Body of pancreas (tissue), 4 donors: ENCODE measurements around the gene ADGRB2. TPM values are rescaled to one million over a fixed set of nuclear protein-coding genes. Genes with fewer than 3 reads are reported as not detected.

Experiments
- ATAC-seq: fragments of 150-250 bp; one replicate; pipeline ENCODE4 v1.9.1; 2016
- DNase-seq, 4 donors: peaks; one replicate each; pipeline ENCODE4 v3.0.0-alpha.2; 2019
- H3K27ac ChIP-seq, 4 donors: fragments of 200-600 bp; sonication (generic); 1 replicate in 3 of 4; 2 replicates in 1 of 4; pipeline versions ENCODE4 v1.5.1 to v1.6.1; 2016 to 2019; ENCODE audit warnings: mild to moderate bottlenecking in 1 of 4, mixed read lengths in 1 of 4, moderate library complexity in 1 of 4
- H3K27me3 ChIP-seq, 2 donors: fragments of 200-600 bp; sonication (generic); one replicate each; pipeline ENCODE4 v1.6.0; 2016; ENCODE audit warnings: mild to moderate bottlenecking in 1 of 2
- H3K36me3 ChIP-seq, 2 donors: fragments of 200-600 bp; sonication (generic); replicated peaks in 1 of 2; 2 replicates each; pipeline ENCODE4 v1.5.1; 2016; ENCODE audit warnings: low read depth in 2 of 2; ENCODE audit not compliant: insufficient read depth in 1 of 2
- H3K4me1 ChIP-seq: fragments of 200-600 bp; sonication (generic); one replicate; pipeline ENCODE4 v1.6.0; 2016
- H3K4me3 ChIP-seq, 2 donors: fragments of 200-600 bp; sonication (generic); 1 replicate in 1 of 2; 2 replicates in 1 of 2; pipeline ENCODE4 v1.5.1; 2016 to 2019
- H3K9me3 ChIP-seq, 3 donors: fragments of 200-600 bp; sonication (generic); 1 replicate in 2 of 3; 2 replicates in 1 of 3; pipeline ENCODE4 v1.5.1; 2016
- CTCF ChIP-seq, 7 experiments: fragments of 450-650 bp in 4 of 7; fragments of 200-600 bp in 3 of 7; sonication (generic) in 3 of 7; IDR thresholded peaks; one replicate each; pipeline ENCODE4 v1.5.1; 2016 to 2019; ENCODE audit warnings: antibody characterized with exemption in 7 of 7
- POLR2A ChIP-seq, 3 donors: fragments of 450-650 bp; IDR thresholded peaks; one replicate each; pipeline ENCODE4 v1.6.1; 2016; ENCODE audit warnings: antibody characterized with exemption in 3 of 3, mild to moderate bottlenecking in 2 of 3
- WGBS, 2 donors: methylation state at CpG; one replicate each; pipeline ENCODE4 v1.1.5; 2017; 5-methylcytosine and 5-hydroxymethylcytosine counted together
- intact Hi-C: fragments of 100-400 bp; cut with DNase I; formaldehyde crosslinking; loops from one replicate; pipeline ENCODE4 v1.15.1; 2023
- total RNA-seq, 2 donors: library from RNA; depleted of rRNA; stranded (reverse); fragments of >200 nt; gene quantifications; one replicate each; pipeline ENCODE4 v1.1.0, GENCODE V29; 2016

Gene ADGRB2
- total RNA-seq, 2 donors from 2014 or later, result 0.26 to 3.0 TPM

- no peak for ATAC-seq
- 76 to 86% methylated on average over 5 to 7 of the region's 7 CpGs for WGBS, 2 donors
- intact Hi-C loops, result no loop called here
- no peak for DNase-seq
- no peaks in the 10 kb centered on the region for H3K9me3 ChIP-seq
- H3K4me1 ChIP-seq, result peaks cover 24% of the 10 kb centered on the region
- H3K4me3 ChIP-seq, result no peak overlapping the region
- peaks cover 0 to 7% of the 10 kb centered on the region in 2 donors for H3K27me3 ChIP-seq
- no peaks in the 10 kb centered on the region for H3K36me3 ChIP-seq
- TF ChIP-seq CTCF (IDR thresholded peaks at IDR 0.05) (no peak), POLR2A (IDR thresholded peaks at IDR 0.05) (no peak)
- H3K27ac ChIP-seq, result no peak overlapping the region
These were observed 3.1 kb upstream of the ADGRB2 start for GRCh38 chr1:31767225-31767624.

DNA sequence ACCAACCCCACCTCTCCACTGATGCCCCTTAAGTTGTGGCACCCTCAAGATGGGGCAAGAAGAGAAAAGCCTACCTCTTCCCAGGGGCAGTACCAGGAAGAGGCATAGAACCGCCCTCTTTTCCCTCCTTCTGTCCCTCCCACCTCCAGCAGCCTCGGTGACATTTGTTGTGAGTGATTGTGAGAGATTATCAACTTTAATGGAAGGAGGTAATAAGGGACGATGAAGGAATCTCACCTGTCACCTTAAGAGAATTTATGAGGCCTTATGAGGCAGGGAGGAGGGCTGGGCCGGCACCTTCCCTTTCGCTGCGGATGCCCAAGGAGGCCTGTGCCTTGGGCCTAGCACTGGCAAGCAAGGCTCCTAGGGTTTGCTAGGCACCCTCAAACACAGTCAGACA, 1.4 kb upstream of the ADGRB2 start:
- Histone ChIP-seq H3K27ac (no peak overlapping the region), H3K4me3 (no peak overlapping the region), H3K36me3 (no peaks in the 10 kb centered on the region), H3K27me3 (no peaks in the 10 kb centered on the region), H3K9me3 (no peaks in the 10 kb centered on the region), H3K4me1 (peaks cover 29% of the 10 kb centered on the region)
- DNase-seq, result no peak
- 81 to 83% methylated on average over 6 of the region's 6 CpGs for WGBS, 2 donors
- no peak for ATAC-seq
- intact Hi-C loops, result no loop called here
- no peak for TF ChIP-seq CTCF (IDR thresholded peaks at IDR 0.05)
- no peak for TF ChIP-seq POLR2A (IDR thresholded peaks at IDR 0.05)

GRCh38 chr1:31765041-31765467, 914 bp upstream of the ADGRB2 start:
- no peaks in the 10 kb centered on the region for H3K27me3 ChIP-seq
- intact Hi-C loops, result no loop called here
- ATAC-seq, result no peak

GRCh38 chr1:31763671-31764311, 349 bp downstream of the ADGRB2 start:
- Histone ChIP-seq H3K4me3 (no peak overlapping the region), H3K27ac (no peak overlapping the region), H3K36me3 (no peaks in the 10 kb centered on the region), H3K4me1 (peaks cover 32% of the 10 kb centered on the region), H3K27me3 (no peaks in the 10 kb centered on the region), H3K9me3 (no peaks in the 10 kb centered on the region)
- DNase-seq (no peak), ATAC-seq (peak; percentile 23)
- intact Hi-C loops, result no loop called here
- TF ChIP-seq POLR2A (IDR thresholded peaks at IDR 0.05) (no peak), CTCF (IDR thresholded peaks at IDR 0.05) (no peak)
- WGBS, 2 donors, result 0 to 1% methylated on average over 7 to 47 of the region's 93 CpGs

More at GRCh38 chr1:31765041-31765467, 914 bp upstream of the ADGRB2 start:
- no peaks in the 10 kb centered on the region for H3K9me3 ChIP-seq
- TF ChIP-seq POLR2A (IDR thresholded peaks at IDR 0.05) (no peak), CTCF (IDR thresholded peaks at IDR 0.05) (no peak)
- peaks cover 32% of the 10 kb centered on the region for H3K4me1 ChIP-seq
- H3K4me3 ChIP-seq, result no peak overlapping the region
- WGBS, 2 donors, result 45 to 75% methylated on average over 1 to 5 of the region's 5 CpGs
- no peak overlapping the region for H3K27ac ChIP-seq
- peak in 1 of 4 donors; percentile 32 for DNase-seq
- no peaks in the 10 kb centered on the region for H3K36me3 ChIP-seq
